Smooth muscle cell (in vitro differentiated cells): ENCODE measurements around the gene SERPINC1. TPM values are rescaled to one million over a fixed set of nuclear protein-coding genes. Genes with fewer than 3 reads are reported as not detected.

Source experiments
- DNase-seq: peaks from one replicate; lab custom pipeline; 2025; ENCODE audit not compliant: unreplicated experiment; lab: John Stamatoyannopoulos, UW
- H2AFZ ChIP-seq: fragments of 200-600 bp; sonication (generic); 2 replicates; pipeline ENCODE4 v1.6.0; 2016; ENCODE audit warnings: antibody characterized with exemption, low read depth, mild to moderate bottlenecking
- H3F3A ChIP-seq: fragments of 200-600 bp; sonication (generic); 2 replicates; pipeline ENCODE4 v1.6.0; 2017; ENCODE audit warnings: antibody characterized with exemption, low read depth
- H3K27ac ChIP-seq: fragments of 200-600 bp; sonication (generic); 2 replicates; pipeline ENCODE4 v1.5.1; 2016; ENCODE audit warnings: low read depth, mild to moderate bottlenecking
- H3K27me3 ChIP-seq: fragments of 200-600 bp; sonication (generic); 2 replicates; pipeline ENCODE4 v1.6.1; 2016; ENCODE audit warnings: low read depth, mild to moderate bottlenecking
- H3K36me3 ChIP-seq: fragments of 200-600 bp; sonication (generic); 2 replicates; pipeline ENCODE4 v1.5.1; 2016; ENCODE audit warnings: low read depth
- H3K4me1 ChIP-seq: fragments of 200-600 bp; sonication (generic); 2 replicates; pipeline ENCODE4 v1.5.1; 2016; ENCODE audit warnings: low read depth
- H3K4me2 ChIP-seq: fragments of 200-600 bp; sonication (generic); 2 replicates; pipeline ENCODE4 v1.6.0; 2016; ENCODE audit warnings: mild to moderate bottlenecking
- H3K4me3 ChIP-seq: fragments of 200-600 bp; sonication (generic); 2 replicates; pipeline ENCODE4 v1.5.1; 2016; ENCODE audit warnings: mild to moderate bottlenecking
- H3K79me2 ChIP-seq: fragments of 200-600 bp; sonication (generic); 2 replicates; pipeline ENCODE4 v1.6.0; 2016; ENCODE audit warnings: low read depth, mild to moderate bottlenecking
- H3K9ac ChIP-seq: fragments of 200-600 bp; sonication (generic); 2 replicates; pipeline ENCODE4 v1.6.0; 2016; ENCODE audit warnings: low read depth
- H3K9me3 ChIP-seq: fragments of 200-600 bp; sonication (generic); replicated peaks from 2 replicates; pipeline ENCODE4 v1.5.1; 2016; ENCODE audit warnings: low read depth
- H4K20me1 ChIP-seq: fragments of 200-600 bp; sonication (generic); 2 replicates; pipeline ENCODE4 v1.6.0; 2016; ENCODE audit warnings: low read depth
- WGBS: methylation state at CpG from one replicate; pipeline ENCODE4 v1.1.7; 2016; ENCODE audit warnings: low lambda C conversion rate; 5-methylcytosine and 5-hydroxymethylcytosine counted together
- polyA plus RNA-seq: library from polyadenylated mRNA; unstranded; fragments of >200 nt; fragmentation: Nextera tagmentation; extraction: Ambion mirVana; gene quantifications from 2 replicates; pipeline ENCODE4 v1.2.1, GENCODE V29; 2016
- total RNA-seq: library from RNA; depleted of rRNA; stranded (reverse); fragments of >200 nt; gene quantifications from 2 replicates; pipeline ENCODE4 v1.2.3, GENCODE V29; 2014
- TF ChIP-seq, protein P1 (sequence below): fragments of 200-600 bp; sonication (generic); IDR thresholded peaks from 2 replicates; pipeline ENCODE4 v1.5.1; 2017; ENCODE audit warnings: borderline replicate concordance, mild to moderate bottlenecking, antibody characterized with exemption; ENCODE audit not compliant: insufficient read depth, poor library complexity, severe bottlenecking

SERPINC1 gene
- total and polyA plus RNA-seq, 2 experiments from 2014 or later = 0.49 to 0.56 TPM

DNA sequence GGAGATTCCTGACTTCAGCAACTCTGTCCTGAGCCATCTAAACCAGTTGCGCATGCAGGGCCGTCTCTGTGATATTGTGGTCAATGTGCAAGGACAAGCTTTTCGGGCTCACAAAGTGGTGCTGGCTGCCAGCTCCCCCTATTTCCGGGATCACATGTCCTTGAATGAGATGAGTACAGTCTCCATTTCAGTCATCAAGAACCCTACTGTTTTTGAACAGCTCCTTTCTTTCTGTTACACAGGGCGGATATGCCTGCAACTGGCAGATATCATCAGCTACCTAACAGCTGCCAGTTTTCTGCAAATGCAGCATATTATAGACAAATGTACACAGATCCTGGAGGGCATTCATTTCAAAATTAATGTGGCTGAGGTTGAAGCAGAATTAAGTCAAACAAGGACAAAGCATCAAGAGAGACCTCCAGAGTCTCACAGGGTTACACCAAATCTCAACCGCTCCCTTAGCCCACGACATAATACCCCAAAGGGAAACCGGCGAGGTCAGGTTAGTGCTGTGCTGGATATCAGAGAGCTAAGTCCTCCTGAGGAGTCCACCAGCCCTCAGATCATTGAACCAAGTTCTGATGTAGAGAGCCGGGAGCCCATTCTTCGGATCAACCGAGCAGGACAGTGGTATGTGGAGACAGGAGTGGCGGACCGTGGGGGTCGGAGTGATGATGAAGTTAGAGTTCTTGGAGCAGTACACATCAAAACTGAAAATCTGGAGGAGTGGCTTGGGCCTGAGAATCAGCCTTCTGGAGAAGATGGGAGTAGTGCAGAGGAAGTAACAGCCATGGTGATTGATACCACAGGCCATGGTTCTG is 46.7 kb downstream of the SERPINC1 start:
- no peak for DNase-seq
- Histone ChIP-seq H3K4me2 (no peak overlapping the region), H3K9ac (no peak overlapping the region), H3K36me3 (peaks cover 3% of the 10 kb centered on the region), H2AFZ (no peak overlapping the region), H4K20me1 (peaks cover 22% of the 10 kb centered on the region), H3K9me3 (no peaks in the 10 kb centered on the region), H3K4me3 (no peak overlapping the region), H3F3A (peaks cover 13% of the 10 kb centered on the region), H3K79me2 (peaks cover 37% of the 10 kb centered on the region), H3K27ac (no peak overlapping the region), H3K27me3 (no peaks in the 10 kb centered on the region), H3K4me1 (peaks cover 22% of the 10 kb centered on the region)
- TF ChIP-seq, protein P1, sequence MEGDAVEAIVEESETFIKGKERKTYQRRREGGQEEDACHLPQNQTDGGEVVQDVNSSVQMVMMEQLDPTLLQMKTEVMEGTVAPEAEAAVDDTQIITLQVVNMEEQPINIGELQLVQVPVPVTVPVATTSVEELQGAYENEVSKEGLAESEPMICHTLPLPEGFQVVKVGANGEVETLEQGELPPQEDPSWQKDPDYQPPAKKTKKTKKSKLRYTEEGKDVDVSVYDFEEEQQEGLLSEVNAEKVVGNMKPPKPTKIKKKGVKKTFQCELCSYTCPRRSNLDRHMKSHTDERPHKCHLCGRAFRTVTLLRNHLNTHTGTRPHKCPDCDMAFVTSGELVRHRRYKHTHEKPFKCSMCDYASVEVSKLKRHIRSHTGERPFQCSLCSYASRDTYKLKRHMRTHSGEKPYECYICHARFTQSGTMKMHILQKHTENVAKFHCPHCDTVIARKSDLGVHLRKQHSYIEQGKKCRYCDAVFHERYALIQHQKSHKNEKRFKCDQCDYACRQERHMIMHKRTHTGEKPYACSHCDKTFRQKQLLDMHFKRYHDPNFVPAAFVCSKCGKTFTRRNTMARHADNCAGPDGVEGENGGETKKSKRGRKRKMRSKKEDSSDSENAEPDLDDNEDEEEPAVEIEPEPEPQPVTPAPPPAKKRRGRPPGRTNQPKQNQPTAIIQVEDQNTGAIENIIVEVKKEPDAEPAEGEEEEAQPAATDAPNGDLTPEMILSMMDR = no peak
- 97% methylated on average over 15 of the region's 15 CpGs for WGBS

DNA sequence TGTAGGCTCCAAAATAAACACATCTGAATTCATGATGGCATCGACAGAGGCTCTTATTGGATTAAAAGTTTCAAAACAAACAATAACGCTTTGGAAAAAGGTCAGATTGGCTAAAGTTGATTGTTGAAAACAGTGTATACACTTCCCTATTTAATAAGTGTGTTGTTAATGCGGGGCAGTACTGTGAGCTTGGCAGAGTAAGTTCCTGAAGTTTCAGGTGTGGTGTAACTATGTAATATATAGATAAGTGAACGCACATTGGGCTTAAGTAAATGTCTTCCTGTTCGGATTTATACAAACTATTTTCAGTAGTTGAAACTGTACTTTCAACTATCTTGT is 48.1 kb downstream of the SERPINC1 start:
- Histone ChIP-seq H3K27me3 (no peaks in the 10 kb centered on the region), H3K9me3 (no peaks in the 10 kb centered on the region), H3K36me3 (peaks cover 15% of the 10 kb centered on the region), H3K79me2 (peaks cover 42% of the 10 kb centered on the region), H3F3A (peaks cover 27% of the 10 kb centered on the region), H3K27ac (peak overlapping the region; percentile 67), H2AFZ (peak overlapping the region; percentile 86), H3K4me3 (peak overlapping the region; percentile 65), H4K20me1 (peaks cover 37% of the 10 kb centered on the region), H3K4me1 (peaks cover 32% of the 10 kb centered on the region), H3K4me2 (peak overlapping the region; percentile 88), H3K9ac (peak overlapping the region; percentile 64)
- no peak for DNase-seq
- TF ChIP-seq, protein P1 = no peak
- 6% methylated on average over 5 of the region's 5 CpGs for WGBS

DNA sequence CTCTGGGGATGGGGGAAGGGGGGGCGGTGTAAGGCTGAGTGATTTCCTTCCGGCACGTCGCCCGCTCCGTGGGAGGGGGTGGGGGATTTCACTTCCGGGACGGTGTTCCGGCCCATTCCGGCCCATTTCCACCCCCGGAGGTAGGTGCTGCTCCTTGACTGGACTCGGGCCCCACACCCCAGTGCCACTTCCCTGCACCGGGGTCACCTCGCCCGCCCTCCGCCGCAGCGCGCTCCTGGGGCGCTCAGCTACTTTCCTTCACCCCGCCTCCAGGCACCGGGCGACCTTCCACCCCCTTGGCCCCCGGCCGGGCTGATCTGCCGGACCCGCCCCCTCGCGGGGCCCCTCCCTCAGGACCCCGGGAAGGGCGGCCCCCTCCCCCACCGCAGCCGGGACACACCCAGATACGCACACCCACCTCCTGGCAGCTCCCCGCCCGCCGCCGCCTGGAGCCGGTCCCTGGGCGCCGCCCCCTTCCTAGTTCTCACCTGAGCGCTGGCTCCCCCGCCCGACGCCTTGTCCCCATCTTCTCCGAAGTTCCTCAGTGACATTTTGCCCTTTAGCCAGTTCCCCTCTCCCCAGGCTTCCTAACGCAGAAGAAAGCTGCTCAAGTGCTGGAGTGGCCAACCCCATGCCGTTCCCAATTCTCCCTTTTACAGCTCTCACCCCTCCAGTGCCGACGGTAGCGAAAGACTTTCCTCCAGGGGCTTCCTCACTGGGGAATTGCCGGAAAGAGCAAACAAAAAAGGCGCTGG is 48.7 kb downstream of the SERPINC1 start, which contains the start of gene ZBTB37:
Gene ZBTB37, plus strand, starts transcription at position 115 of the 755 bp plus-strand sequence. CDS start 1,846 bp downstream, outside the sequence.
- H3K36me3 ChIP-seq = peaks cover 21% of the 10 kb centered on the region
- H2AFZ ChIP-seq = peak within 1 kb of the TSS; percentile 86
- peak within 1 kb of the TSS; percentile 64 for H3K9ac ChIP-seq
- peak within 1 kb of the TSS; percentile 65 for H3K4me3 ChIP-seq
- peaks cover 33% of the 10 kb centered on the region for H3F3A ChIP-seq
- peaks cover 32% of the 10 kb centered on the region for H3K4me1 ChIP-seq
- H3K79me2 ChIP-seq = peaks cover 42% of the 10 kb centered on the region
- H3K27me3 ChIP-seq = no peaks in the 10 kb centered on the region
- TF ChIP-seq, protein P1 = no peak
- H3K27ac ChIP-seq = peak within 1 kb of the TSS; percentile 67
- H4K20me1 ChIP-seq = peaks cover 42% of the 10 kb centered on the region
- peak; percentile 88 for DNase-seq
- no peaks in the 10 kb centered on the region for H3K9me3 ChIP-seq
- under 1% methylated on average over 25 of the region's 53 CpGs for WGBS
- peak within 1 kb of the TSS; percentile 90 for H3K4me2 ChIP-seq
